Subcutaneous abdominal adipose tissue (tissue), 5 donors: Measurements from ENCODE around the gene SLC13A1.
"Not testable (repeated sequence)": the region's sequence is repeated elsewhere in the genome, so short reads cannot be mapped to it uniquely, and the experiment has no call there.

Experiments
- H3K27ac ChIP-seq: one replicate; pipeline ENCODE4 v1.7.0; 2013; ENCODE audit warnings: low read depth, mild to moderate bottlenecking, inconsistent platforms, low read length, moderate library complexity
- H3K27me3 ChIP-seq, 5 donors: one replicate each; pipeline ENCODE4 v1.7.0; 2013; ENCODE audit warnings: low read length in 5 of 5, inconsistent platforms in 1 of 5; ENCODE audit not compliant: control insufficient read depth in 5 of 5, insufficient read depth in 4 of 5
- H3K36me3 ChIP-seq, 5 donors: one replicate each; pipeline ENCODE4 v1.7.0; 2013; ENCODE audit warnings: low read length in 5 of 5; ENCODE audit not compliant: control insufficient read depth in 5 of 5, insufficient read depth in 5 of 5
- H3K4me1 ChIP-seq, 5 donors: one replicate each; pipeline ENCODE4 v1.7.0; 2013; ENCODE audit warnings: low read length in 5 of 5, mild to moderate bottlenecking in 3 of 5, moderate library complexity in 1 of 5; ENCODE audit not compliant: control insufficient read depth in 5 of 5, insufficient read depth in 5 of 5
- H3K4me3 ChIP-seq, 5 donors: one replicate each; pipeline ENCODE4 v1.7.0; 2013; ENCODE audit warnings: low read length in 5 of 5, low read depth in 1 of 5
- H3K9ac ChIP-seq, 5 donors: one replicate each; pipeline ENCODE4 v1.7.0; 2013; ENCODE audit warnings: low read length in 5 of 5, mild to moderate bottlenecking in 4 of 5, moderate library complexity in 3 of 5
- H3K9me3 ChIP-seq, 5 donors: one replicate each; pipeline ENCODE4 v1.7.0; 2013; ENCODE audit warnings: low read length in 5 of 5; ENCODE audit not compliant: control insufficient read depth in 5 of 5
- donor health status: healthy.
- donor health status: healthy.
- donor health status: healthy.
- donor health status: healthy.
- donor health status: healthy.

The SLC13A1 gene, protein sequence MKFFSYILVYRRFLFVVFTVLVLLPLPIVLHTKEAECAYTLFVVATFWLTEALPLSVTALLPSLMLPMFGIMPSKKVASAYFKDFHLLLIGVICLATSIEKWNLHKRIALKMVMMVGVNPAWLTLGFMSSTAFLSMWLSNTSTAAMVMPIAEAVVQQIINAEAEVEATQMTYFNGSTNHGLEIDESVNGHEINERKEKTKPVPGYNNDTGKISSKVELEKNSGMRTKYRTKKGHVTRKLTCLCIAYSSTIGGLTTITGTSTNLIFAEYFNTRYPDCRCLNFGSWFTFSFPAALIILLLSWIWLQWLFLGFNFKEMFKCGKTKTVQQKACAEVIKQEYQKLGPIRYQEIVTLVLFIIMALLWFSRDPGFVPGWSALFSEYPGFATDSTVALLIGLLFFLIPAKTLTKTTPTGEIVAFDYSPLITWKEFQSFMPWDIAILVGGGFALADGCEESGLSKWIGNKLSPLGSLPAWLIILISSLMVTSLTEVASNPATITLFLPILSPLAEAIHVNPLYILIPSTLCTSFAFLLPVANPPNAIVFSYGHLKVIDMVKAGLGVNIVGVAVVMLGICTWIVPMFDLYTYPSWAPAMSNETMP

DNA sequence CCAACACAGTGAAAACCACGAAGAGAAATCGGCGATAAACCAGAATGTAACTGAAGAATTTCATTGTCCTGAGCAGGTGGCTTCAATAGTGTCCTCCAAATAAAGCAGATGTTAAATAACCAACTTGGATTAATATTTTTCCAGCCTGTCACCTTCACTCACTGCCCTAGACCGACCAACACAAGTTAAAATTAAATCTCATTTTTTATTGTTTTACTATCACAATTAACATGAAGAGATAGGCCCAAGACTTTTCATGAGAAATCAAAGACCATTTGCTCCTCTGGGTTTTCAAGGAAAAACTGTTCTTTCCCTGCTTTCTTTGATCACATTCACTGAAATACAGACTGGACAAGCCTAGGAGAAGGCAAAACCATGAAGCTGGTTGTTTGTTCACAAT, at the start of gene SLC13A1:
SLC13A1 (minus strand) TSS at position 87 of the 400 bp plus-strand sequence; CDS start at position 64, 23 bp downstream.
- Histone ChIP-seq H3K27me3 (no peaks in the 10 kb centered on the region), H3K27ac (no peak within 1 kb of the TSS), H3K4me3 (no peak within 1 kb of the TSS), H3K4me1 (peaks cover 0 to 4% (median 0%) of the 10 kb centered on the region in 5 donors), H3K36me3 (no peaks in the 10 kb centered on the region), H3K9me3 (no peaks in the 10 kb centered on the region), H3K9ac (no peak within 1 kb of the TSS)

DNA sequence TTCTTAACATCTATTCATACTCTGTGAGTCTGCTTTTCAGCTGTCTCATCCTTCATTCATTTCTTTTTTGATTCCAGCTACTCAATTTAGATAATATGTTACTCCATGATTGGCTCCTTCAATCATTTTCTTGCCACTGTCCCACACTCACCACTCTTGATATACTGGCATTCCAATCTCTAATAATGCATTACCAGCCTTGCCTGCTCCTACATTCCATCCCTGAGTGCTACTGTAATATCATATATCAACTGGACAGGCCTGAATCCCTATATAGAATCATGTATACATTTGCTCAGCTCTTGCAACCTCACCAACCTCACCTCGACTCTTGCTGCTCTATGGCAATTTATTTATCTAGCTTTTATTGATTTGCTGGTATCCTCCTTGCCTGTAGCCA, 45.0 kb upstream of the SLC13A1 start:
- no peaks in the 10 kb centered on the region for H3K9me3 ChIP-seq
- no peak overlapping the region for H3K9ac ChIP-seq
- no peaks in the 10 kb centered on the region for H3K36me3 ChIP-seq
- no peak overlapping the region for H3K27ac ChIP-seq
- no peaks in the 10 kb centered on the region for H3K27me3 ChIP-seq
- H3K4me1 ChIP-seq = no peaks in the 10 kb centered on the region
- H3K4me3 ChIP-seq = no peak overlapping the region

DNA sequence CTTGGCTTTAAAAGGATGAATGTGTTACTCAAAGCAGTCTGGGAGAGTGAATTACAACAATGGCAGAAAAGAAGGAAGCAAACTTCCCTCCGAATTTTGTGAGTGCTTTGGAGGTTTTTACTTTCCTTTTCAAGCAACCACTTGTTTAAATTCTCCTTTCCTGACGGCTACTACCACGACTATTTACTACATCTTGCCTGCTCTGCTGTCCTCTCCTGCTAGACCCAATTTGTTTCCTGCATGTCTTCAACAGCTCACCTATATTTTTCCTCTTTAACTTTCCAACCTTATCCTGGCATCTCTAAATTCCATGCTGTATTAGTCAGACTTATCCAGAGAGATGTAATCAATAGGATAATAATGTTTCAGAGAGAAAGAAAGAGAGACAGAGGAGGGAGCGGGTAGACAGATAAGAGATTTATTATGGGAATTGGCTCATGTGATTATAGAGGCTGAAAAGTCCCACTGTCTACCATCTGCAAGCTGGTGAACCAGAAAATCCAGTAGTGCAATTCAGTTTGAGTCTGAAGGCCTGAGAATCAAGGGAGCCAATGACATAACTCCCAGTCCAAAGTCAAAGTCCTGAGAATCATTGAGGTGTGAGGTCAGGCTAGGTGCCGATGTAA, 42.8 kb upstream of the SLC13A1 start:
- Histone ChIP-seq H3K27me3 (no peaks in the 10 kb centered on the region), H3K36me3 (no peaks in the 10 kb centered on the region), H3K4me3 (no peak overlapping the region), H3K4me1 (no peaks in the 10 kb centered on the region), H3K9me3 (no peaks in the 10 kb centered on the region), H3K27ac (no peak overlapping the region), H3K9ac (no peak overlapping the region)

DNA sequence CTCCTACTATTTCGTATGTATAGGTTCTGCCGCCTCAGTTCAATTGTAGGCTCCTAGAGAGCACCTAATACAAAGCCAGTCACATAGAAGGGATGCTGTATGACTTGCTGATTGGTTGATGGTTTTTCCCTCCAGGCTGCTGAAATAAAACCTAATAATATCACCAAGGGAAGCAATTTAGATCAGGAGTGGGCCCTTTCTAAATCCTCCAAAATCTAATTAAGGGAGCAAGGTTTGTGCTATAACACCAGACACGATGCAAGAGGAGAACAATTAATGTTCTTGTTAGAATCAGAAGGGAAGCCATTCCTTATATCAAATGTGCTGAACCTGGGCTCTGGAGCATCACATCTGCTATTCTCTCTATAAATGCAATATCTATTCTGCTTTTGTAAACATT, 42.0 kb upstream of the SLC13A1 start:
- H3K27me3 ChIP-seq = no peaks in the 10 kb centered on the region
- H3K9me3 ChIP-seq = no peaks in the 10 kb centered on the region
- no peak overlapping the region for H3K27ac ChIP-seq
- H3K9ac ChIP-seq = no peak overlapping the region
- no peaks in the 10 kb centered on the region for H3K4me1 ChIP-seq
- H3K4me3 ChIP-seq = no peak overlapping the region
- no peaks in the 10 kb centered on the region for H3K36me3 ChIP-seq

DNA sequence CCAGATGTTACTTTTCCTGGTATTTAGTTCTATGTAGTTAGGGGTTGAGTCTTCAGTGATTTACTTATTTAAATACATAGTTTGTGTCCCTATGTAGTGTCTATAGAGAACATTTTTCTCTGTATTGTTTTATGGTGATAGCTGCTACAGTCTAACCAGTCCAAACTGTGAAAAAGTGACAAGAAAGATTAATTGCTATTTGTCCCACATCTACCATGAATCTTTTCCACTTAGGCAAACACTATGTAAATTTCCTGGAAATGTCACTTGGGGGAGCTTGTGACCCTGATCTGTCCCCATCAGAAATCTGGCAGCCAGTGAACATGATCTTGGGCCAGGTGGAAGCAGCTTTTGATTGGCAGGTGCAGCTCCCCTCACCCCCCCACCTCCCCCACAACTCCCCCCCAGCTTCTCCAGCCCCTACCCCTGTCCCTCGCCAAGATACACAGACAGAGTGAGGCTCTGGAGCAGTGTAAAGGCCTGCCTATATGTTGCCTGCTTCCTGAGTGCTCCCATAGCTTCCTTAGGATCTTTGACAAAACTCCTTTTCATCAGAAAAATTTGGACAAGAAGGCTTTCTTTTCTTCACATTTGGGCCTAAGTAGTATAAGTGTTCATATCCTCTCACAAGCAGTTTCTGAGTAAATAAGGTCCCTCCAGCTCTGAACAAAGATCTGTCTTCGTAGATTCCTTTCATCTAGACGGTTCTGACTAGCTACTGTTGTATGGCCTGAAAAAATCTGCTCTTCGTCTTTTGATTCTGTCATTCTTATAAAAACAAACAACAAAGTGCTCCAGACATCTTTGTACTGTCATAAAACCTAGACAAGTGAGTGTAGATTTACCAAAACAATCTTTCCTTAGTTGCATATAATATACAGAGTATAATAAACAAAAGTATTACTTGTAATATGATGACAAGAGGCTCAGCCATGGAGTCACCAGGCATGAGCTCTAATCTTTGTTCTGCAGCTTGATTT, 31.5 kb upstream of the SLC13A1 start:
- Histone ChIP-seq H3K4me1 (no peaks in the 10 kb centered on the region), H3K9me3 (no peaks in the 10 kb centered on the region), H3K27ac (no peak overlapping the region), H3K9ac (no peak overlapping the region), H3K27me3 (no peaks in the 10 kb centered on the region), H3K36me3 (no peaks in the 10 kb centered on the region), H3K4me3 (no peak overlapping the region)

DNA sequence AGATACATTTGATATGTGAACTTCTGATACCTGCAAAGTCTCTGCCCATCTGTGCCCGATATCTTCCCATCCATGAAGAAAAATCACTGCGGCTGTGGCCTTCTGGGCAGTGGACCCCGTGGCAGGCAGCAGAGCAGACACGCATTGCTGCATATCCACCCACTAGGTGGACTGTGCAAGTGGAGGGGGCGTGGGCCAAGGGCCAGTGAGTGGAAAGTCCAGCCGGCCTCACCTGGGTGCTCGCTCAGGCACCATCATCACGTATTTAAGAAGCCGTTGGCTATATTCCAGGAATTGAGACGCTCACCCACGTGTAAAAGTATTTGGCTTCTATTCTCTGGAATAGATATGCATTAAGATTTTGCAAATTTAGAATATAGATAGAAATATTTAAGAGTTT, 30.8 kb upstream of the SLC13A1 start:
- Histone ChIP-seq H3K9me3 (no peaks in the 10 kb centered on the region), H3K27ac (no peak overlapping the region), H3K36me3 (no peaks in the 10 kb centered on the region), H3K27me3 (no peaks in the 10 kb centered on the region), H3K4me1 (no peaks in the 10 kb centered on the region), H3K4me3 (no peak overlapping the region), H3K9ac (no peak overlapping the region)

DNA sequence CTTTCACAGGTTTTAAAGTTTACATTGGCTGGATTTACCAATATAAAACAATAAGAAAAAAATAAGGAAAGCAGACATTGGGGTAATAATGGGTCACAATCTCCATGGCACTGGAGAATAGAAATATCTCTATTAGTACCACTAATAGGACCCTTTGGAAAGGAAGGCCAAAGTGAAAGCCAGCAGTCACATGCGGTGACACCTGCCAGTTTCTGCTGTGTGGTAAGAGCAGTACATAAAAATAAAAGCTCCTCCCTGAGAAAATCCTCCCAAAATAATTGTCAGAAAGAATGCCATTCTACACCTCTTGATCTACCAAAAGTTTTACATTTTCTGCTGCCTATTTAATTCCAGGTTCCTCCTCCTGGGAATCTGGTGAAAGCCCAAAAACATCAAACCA, 30.4 kb upstream of the SLC13A1 start:
- no peaks in the 10 kb centered on the region for H3K27me3 ChIP-seq
- H3K9ac ChIP-seq = no peak overlapping the region
- H3K27ac ChIP-seq = no peak overlapping the region
- no peaks in the 10 kb centered on the region for H3K9me3 ChIP-seq
- no peak overlapping the region for H3K4me3 ChIP-seq
- H3K4me1 ChIP-seq = no peaks in the 10 kb centered on the region
- no peaks in the 10 kb centered on the region for H3K36me3 ChIP-seq

DNA sequence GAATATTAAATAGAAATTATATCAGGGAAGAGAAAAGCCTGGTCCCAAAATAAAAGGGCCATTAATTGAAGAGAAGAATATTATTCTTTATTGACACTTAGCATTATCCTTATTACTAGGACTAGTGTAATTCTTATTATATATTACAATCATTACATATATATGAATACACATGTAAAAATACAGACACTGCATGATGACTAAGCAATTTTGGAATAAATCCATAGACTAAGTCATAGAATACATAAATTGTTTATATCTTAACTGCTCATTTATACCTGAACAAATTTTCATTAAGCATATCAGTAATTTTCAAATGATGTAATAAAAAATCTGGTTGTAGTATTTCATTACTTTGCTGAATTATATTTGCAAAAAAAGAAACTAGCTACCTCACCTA, 29.7 kb upstream of the SLC13A1 start:
- H3K27ac ChIP-seq = no peak overlapping the region
- H3K9me3 ChIP-seq = no peaks in the 10 kb centered on the region
- no peaks in the 10 kb centered on the region for H3K36me3 ChIP-seq
- no peak overlapping the region for H3K4me3 ChIP-seq
- no peaks in the 10 kb centered on the region for H3K4me1 ChIP-seq
- H3K9ac ChIP-seq = no peak overlapping the region
- no peaks in the 10 kb centered on the region for H3K27me3 ChIP-seq

DNA sequence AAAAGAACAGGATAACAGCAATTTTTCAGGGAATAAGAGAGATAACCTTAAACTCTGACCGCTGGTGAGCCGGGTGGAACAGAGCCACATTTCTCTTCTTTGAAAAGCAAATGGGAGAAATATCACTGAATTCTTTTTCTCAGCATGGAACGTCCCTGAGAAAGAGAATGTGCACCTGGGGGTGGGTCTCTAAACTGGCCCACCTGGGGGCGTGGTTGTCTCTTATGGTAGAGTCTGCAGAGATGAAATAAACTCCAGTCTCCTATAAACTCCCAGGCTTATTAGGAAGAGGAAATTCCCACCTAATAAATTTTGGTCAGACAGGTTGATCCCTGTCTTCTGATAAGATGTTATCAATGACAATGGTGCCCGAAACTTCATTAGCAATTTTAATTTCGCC, 27.9 kb upstream of the SLC13A1 start:
- H3K27ac ChIP-seq, H3K27me3 ChIP-seq, H3K9ac ChIP-seq, H3K36me3 ChIP-seq, H3K4me1 ChIP-seq, H3K4me3 ChIP-seq, H3K9me3 ChIP-seq: not testable (repeated sequence)
